Sigmoid colon (tissue), 7 donors: ENCODE results near the gene SQOR. TPM values are rescaled to one million over a fixed set of nuclear protein-coding genes. Genes with fewer than 3 reads are reported as not detected.
A peak's percentile ranks its signal among the peaks of the same experiment; 100 is the strongest.

Source experiments
- DNase-seq: peaks from one replicate; pipeline ENCODE4 v3.0.0-alpha.2; 2019
- H3K27ac ChIP-seq, 4 donors: fragments of 200-600 bp; sonication (generic); one replicate each; pipeline ENCODE4 v1.5.1; 2016 to 2019; ENCODE audit warnings: mild to moderate bottlenecking in 1 of 4
- H3K27me3 ChIP-seq, 3 donors: fragments of 200-600 bp; sonication (generic); one replicate each; pipeline ENCODE4 v1.5.1; 2019; ENCODE audit warnings: mild to moderate bottlenecking in 1 of 3
- H3K36me3 ChIP-seq, 4 donors: fragments of 200-600 bp; sonication (generic); one replicate each; pipeline ENCODE4 v1.5.1; 2016 to 2019
- H3K4me1 ChIP-seq, 4 donors: fragments of 200-600 bp; sonication (generic); one replicate each; pipeline ENCODE4 v1.5.1; 2017 to 2019
- H3K4me3 ChIP-seq, 4 donors: fragments of 200-600 bp; sonication (generic); one replicate each; pipeline ENCODE4 v1.5.1; 2017 to 2019; ENCODE audit warnings: mild to moderate bottlenecking in 2 of 4, moderate library complexity in 1 of 4
- H3K9me3 ChIP-seq, 4 donors: fragments of 200-600 bp in 3 of 4; sonication (generic) in 3 of 4; one replicate each; pipeline versions ENCODE4 v1.5.1 to v1.6.1; 2013 to 2019
- CTCF ChIP-seq, 4 experiments: fragments of 450-650 bp in 3 of 4; fragments of 200-600 bp in 1 of 4; IDR thresholded peaks; one replicate each; pipeline ENCODE4 v1.5.1; 2016 to 2019; ENCODE audit warnings: antibody characterized with exemption in 4 of 4, mild to moderate bottlenecking in 3 of 4, moderate library complexity in 2 of 4
- EP300 ChIP-seq, 4 donors: sonication (generic); formaldehyde crosslinking; IDR thresholded peaks; one replicate each; pipeline ENCODE4 v1.6.1; 2017; ENCODE audit warnings: antibody characterized with exemption in 4 of 4
- POLR2A ChIP-seq, 2 donors: fragments of 450-650 bp; IDR thresholded peaks; one replicate each; pipeline ENCODE4 v1.6.1; 2016; ENCODE audit warnings: antibody characterized with exemption in 2 of 2, mild to moderate bottlenecking in 2 of 2, moderate library complexity in 2 of 2
- POLR2AphosphoS5 ChIP-seq, 4 donors: sonication (generic); formaldehyde crosslinking; IDR thresholded peaks; one replicate each; pipeline ENCODE4 v1.6.1; 2017; ENCODE audit warnings: antibody characterized with exemption in 4 of 4
- WGBS, 2 donors: extraction: QIAGEN DNeasy Blood & Tissue Kit; methylation state at CpG; one replicate each; pipeline ENCODE4 v1.1.7; 2013; 5-methylcytosine and 5-hydroxymethylcytosine counted together
- intact Hi-C: fragments of 100-400 bp; cut with DNase I; formaldehyde crosslinking; loops from one replicate; pipeline ENCODE4 v1.15.1; 2023
- polyA plus RNA-seq, 3 donors: library from polyadenylated mRNA; stranded (reverse); fragments of 200-250 nt; gene quantifications; one replicate each; pipeline ENCODE4 v1.2.3, GENCODE V29; 2013
- total RNA-seq, 4 donors: library from RNA; depleted of rRNA; stranded (reverse); fragments of >200 nt; gene quantifications; one replicate each; pipeline ENCODE4 v1.1.0, GENCODE V29; 2016
- donor health status: healthy with polysubstance abuse.
- donor health status: Bipolar disorder and iron deficiency.
- donor health status: healthy.

SQOR gene
- total and polyA plus RNA-seq, 7 donors: 60.4 to 415 (median 83.4) TPM

DNA sequence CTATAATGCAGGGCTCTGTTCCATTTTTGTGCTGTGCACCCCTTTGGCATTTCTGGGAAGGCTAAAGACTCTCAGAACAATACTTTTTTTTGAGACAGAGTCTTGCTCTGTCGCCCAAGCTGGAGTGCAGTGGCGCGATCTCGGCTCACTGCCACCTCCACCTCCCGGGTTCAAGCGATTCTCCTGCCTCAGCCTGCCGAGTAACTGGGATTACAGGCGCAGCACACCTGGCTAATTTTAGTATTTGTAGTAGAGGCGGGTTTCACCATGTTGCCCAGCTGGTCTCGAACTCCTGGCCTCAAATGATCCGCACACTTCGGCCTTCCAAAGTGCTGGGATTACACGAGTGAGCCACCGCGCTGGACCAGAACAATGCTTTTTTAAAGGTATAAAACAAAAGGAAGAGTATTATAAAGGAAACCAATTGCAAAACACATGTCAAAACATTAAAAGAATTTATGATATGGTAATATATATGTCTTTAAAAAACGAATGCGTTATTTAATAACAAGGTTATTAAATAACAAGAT, 999 bp downstream of the SQOR start:
- peak overlapping the region; percentile 89 to 95 (median 94) for H3K27ac ChIP-seq
- intact Hi-C loops: loop anchor here (2.0 kb wide), 2 partner anchors 49 to 435 kb away; partner anchors contain the start of gene BLOC1S6

GRCh38 chr15:45637141-45637540, 2.3 kb downstream of the SQOR start:
- no peaks in the 10 kb centered on the region for H3K36me3 ChIP-seq
- H3K4me1 ChIP-seq: peaks cover 0 to 69% (median 56%) of the 10 kb centered on the region in 4 donors
- H3K27me3 ChIP-seq: no peaks in the 10 kb centered on the region
- TF ChIP-seq POLR2AphosphoS5 (IDR thresholded peaks at IDR 0.05) (no peak), EP300 (IDR thresholded peaks at IDR 0.05) (no peak), CTCF (IDR thresholded peaks at IDR 0.05) (no peak), POLR2A (IDR thresholded peaks at IDR 0.05) (no peak)
- no peaks in the 10 kb centered on the region for H3K9me3 ChIP-seq
- peak overlapping the region; percentile 79 to 95 (median 90) for H3K27ac ChIP-seq
- H3K4me3 ChIP-seq: peak overlapping the region in 3 of 4 donors; percentile 9 to 23 (median 20)
- intact Hi-C loops: no loop called here
- WGBS, 2 donors: 20 to 59% methylated on average over 1 of the region's 1 CpG
- no peak for DNase-seq

More for the DNA sequence above, 999 bp downstream of the SQOR start:
- Histone ChIP-seq H3K27me3 (no peaks in the 10 kb centered on the region), H3K4me1 (peaks cover 0 to 56% (median 43%) of the 10 kb centered on the region in 4 donors), H3K9me3 (no peaks in the 10 kb centered on the region), H3K36me3 (no peaks in the 10 kb centered on the region), H3K4me3 (peak overlapping the region; percentile 55 to 82 (median 62))
- WGBS, 2 donors: 10 to 43% methylated on average over 17 of the region's 17 CpGs
- TF ChIP-seq POLR2A (IDR thresholded peaks at IDR 0.05) (no peak), CTCF (IDR thresholded peaks at IDR 0.05) (no peak), POLR2AphosphoS5 (IDR thresholded peaks at IDR 0.05) (no peak)
- no peak for DNase-seq

DNA sequence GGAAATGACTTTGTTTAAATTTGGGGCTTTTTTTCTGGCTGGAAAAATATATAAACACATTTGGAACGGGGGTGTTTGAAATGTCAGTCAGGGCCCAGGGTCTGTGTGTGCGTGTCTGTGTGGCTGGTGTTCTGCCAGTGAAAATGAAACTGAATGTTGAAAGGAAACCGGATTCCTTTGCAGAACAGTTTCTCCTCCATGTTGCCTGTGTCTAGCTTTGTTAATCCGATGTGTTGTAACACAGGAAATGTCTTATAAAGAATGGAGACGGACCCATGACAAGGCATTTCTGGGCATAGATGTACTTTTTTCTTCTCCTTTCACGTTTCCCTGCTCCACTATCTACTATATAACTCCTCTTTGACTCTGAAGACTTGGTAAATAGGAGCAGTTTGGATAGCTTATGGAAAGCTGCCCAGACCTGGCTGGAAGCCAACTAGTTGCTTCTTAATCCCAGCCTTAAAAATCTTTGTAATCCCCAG, 2.8 kb downstream of the SQOR start:
- Histone ChIP-seq H3K27me3 (no peaks in the 10 kb centered on the region), H3K4me1 (peaks cover 0 to 74% (median 60%) of the 10 kb centered on the region in 4 donors), H3K27ac (peak overlapping the region; percentile 79 to 95 (median 90)), H3K4me3 (peak overlapping the region in 3 of 4 donors; percentile 9 to 23 (median 20)), H3K36me3 (no peaks in the 10 kb centered on the region), H3K9me3 (no peaks in the 10 kb centered on the region)
- peak; percentile 84 for DNase-seq
- TF ChIP-seq POLR2A (IDR thresholded peaks at IDR 0.05) (no peak), POLR2AphosphoS5 (IDR thresholded peaks at IDR 0.05) (peak; percentile 29 to 71 (median 64))
- intact Hi-C loops: no loop called here
- WGBS, 2 donors: 1% methylated on average over 6 of the region's 6 CpGs

DNA sequence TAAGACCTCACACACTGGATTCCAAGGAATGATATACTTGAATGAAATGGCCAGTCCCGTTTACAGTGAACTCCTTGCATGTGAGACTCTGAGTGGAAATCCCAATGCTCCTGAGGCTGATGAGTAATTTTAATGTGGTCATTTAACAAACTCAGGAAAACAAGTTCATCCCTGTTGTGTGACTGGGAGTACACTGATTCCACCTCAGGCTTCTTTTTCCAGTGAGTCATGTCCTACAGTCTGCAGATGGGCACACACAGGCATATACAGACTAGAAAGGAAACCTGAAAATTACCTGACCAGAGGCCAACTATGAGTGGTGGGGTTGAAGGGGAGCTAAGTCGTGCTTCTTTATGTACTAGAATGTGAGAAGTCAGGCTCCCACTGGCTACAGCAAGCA, 5.8 kb downstream of the SQOR start:
- Histone ChIP-seq H3K27me3 (no peaks in the 10 kb centered on the region), H3K27ac (peak overlapping the region; percentile 74 to 95 (median 90)), H3K4me1 (peaks cover 0 to 84% (median 75%) of the 10 kb centered on the region in 4 donors), H3K36me3 (no peaks in the 10 kb centered on the region), H3K4me3 (no peak overlapping the region), H3K9me3 (no peaks in the 10 kb centered on the region)
- intact Hi-C loops: loop anchor here (2.0 kb wide), 1 partner anchor 70 kb away; no protein-coding TSS in a partner anchor
- no peak for DNase-seq
- TF ChIP-seq POLR2AphosphoS5 (IDR thresholded peaks at IDR 0.05) (peak in 1 of 4 donors; percentile 41), POLR2A (IDR thresholded peaks at IDR 0.05) (no peak)
- WGBS, 2 donors: 13 to 51% methylated on average over 2 of the region's 2 CpGs

DNA sequence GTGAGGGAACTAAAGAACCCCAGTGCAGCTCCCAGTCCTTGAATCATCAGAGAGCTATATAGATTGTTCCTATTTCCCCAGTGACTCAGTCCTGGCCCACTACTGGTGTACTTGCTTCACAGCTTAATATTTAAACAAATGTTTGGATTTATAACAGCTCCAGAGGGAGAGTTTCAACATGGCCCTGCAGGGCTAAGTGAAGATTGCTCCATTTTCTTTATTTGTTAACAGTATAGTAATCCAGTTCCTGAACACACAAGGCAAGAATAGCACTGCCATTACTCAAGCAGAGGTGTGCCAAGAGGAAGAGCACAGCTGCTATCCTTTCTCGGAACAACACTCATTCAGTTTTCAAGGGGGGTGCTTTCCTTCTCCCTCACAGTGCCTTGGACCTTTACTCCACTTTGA, 6.5 kb downstream of the SQOR start:
- Histone ChIP-seq H3K27ac (peak overlapping the region; percentile 74 to 95 (median 90)), H3K27me3 (no peaks in the 10 kb centered on the region), H3K9me3 (no peaks in the 10 kb centered on the region), H3K4me3 (no peak overlapping the region), H3K36me3 (no peaks in the 10 kb centered on the region), H3K4me1 (peaks cover 0 to 84% (median 80%) of the 10 kb centered on the region in 4 donors)
- TF ChIP-seq EP300 (IDR thresholded peaks at IDR 0.05): peak in 3 of 4 donors; percentile 37 to 75 (median 70)
- peak in 1 of 4 experiments; percentile 49 for TF ChIP-seq CTCF (IDR thresholded peaks at IDR 0.05)
- peak; percentile 77 to 93 (median 80) for TF ChIP-seq POLR2AphosphoS5 (IDR thresholded peaks at IDR 0.05)
- TF ChIP-seq POLR2A (IDR thresholded peaks at IDR 0.05): no peak
- WGBS, 2 donors: 5 to 47% methylated on average over 1 of the region's 1 CpG
- intact Hi-C loops: loop anchor here (2.0 kb wide), 1 partner anchor 69 kb away; no protein-coding TSS in a partner anchor
- peak; percentile 89 for DNase-seq
